Measurements from ENCODE around the gene UBE2O.

UBE2O gene

GRCh38 chr17:76437467-76438402, 15.2 kb downstream of the UBE2O start:
- no peak for DNase-seq

GRCh38 chr17:76435751-76436150, 17.2 kb downstream of the UBE2O start:
- no peak for DNase-seq

DNA sequence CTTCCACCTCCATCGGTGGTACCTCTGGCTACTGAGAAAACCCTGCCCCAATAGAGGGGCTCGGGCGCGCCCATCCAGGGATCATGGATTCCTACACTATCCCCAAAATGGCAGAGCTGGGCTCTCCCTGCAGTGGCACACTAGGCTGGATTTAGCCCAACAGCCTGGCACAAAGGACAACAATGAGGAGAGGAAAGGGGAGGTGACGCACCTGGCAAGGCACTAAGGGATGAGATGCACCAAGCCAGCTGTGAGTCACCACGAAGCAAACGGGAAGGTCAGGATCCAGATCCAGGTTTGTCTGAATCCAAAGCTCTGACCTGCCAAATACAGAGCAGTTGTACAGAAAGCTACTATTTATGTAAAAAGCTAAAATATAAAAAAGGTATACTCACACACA, 18.1 kb downstream of the UBE2O start:
- no peak for DNase-seq

DNA sequence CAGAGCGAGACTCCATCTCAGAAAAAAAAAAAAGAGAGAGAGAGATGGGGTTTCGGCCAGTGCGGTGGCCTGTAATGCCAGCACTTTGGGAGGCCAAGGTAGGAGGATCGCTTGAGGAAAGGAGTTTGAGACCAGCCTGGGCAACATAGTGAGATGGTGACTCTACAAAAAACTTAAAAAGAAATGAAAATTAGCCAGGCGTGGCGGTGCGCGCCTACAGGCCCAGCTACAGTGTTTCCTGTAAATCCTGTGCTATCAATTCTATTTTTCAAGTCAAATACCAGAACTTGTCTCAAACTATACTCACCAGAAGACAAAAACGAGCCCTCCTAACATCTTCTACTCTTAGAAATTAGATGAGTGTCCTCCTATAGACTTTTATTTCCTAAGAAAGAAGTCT, 19.3 kb downstream of the UBE2O start:
- no peak for DNase-seq

DNA sequence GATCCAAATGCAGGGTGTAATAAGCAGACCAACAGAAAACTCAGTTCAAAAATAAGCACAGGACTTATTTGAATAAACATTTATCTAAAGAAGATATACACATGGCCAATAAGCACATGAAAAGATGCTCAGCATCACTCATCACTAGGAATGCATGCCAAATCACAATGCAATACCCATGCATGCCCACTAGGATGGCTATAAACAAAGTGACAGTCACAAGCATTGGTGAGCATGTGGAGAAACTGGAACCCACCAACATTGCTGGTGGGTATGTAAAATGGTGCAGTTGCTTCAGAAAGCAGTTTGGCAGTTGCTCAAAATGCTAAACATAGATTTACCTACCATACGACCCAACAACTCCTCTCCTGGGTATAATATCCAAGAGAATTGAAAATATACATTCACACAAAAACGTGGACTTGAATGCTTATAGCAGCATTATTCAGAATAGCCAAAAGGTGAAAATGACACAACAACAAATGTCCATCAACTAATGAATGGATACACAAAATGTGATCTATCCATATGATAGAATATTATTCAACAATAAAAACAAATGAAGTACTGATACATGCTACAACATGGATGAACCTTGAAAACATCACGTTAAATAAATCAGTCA, 20.1 kb downstream of the UBE2O start:
- DNase-seq: no peak

DNA sequence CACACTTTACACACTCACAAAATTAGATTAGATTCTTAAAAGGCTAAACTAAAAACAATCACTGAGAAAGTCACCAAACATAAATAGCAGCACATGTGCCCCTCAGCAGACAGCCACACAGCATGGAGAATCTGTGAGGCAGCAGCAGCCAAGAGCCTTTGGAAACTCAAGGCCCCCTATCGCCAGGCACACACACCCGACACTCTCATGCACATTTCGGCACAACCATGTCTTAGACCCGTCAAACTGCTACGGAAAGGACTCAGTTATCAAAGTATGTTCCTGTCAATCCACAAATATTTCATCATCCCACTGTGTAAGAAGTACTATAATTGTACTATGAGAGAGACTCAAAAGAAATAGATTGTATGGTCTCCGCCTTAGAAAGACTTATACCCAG, 20.9 kb downstream of the UBE2O start:
- DNase-seq: no peak

- DNase-seq: no peak
Measured at GRCh38 chr17:76431509-76431908, 21.4 kb downstream of the UBE2O start.

DNA sequence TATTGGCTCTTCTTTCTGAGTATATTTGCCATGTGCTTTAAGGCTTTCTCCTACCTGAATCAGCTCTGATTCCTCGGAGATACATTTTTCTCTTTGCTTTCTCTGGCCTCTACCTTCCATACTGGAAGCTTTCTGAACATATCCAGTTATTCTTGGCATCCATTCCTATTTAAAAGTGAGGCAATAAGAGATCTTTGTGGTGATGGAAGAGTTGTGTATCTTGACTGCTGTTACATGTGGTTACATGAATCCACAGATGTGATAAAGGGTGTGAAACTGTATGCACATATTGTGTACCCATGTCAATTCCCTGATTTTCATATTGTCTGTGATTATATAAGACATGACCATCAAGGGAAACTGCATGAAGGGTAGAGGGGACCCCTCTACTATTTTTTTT, 24.4 kb downstream of the UBE2O start:
- no peak for DNase-seq

- DNase-seq: no peak
Measured at GRCh38 chr17:76427501-76428231, 25.3 kb downstream of the UBE2O start.

DNA sequence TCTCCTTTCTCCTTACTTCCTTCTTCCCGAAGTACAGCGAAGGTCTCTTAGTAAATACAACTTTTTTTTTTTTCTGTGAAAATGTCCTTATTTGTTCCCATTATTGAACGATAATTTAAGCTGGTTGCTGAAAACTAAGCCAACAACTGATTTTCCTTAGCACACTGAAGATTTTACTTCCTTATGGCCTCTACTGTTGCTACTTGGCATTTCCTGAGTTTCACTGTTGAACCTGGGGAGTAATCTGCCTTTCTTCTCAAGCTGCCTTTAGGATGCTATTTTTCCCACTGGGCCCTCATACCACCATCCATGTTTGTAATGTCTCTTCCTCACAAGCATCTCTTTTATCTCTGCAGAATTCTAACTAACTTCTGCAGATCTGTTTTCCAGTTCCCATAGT, 26.1 kb downstream of the UBE2O start:
- no peak for DNase-seq

- no peak for DNase-seq
Measured at GRCh38 chr17:76422860-76423259, 30.1 kb downstream of the UBE2O start.

DNA sequence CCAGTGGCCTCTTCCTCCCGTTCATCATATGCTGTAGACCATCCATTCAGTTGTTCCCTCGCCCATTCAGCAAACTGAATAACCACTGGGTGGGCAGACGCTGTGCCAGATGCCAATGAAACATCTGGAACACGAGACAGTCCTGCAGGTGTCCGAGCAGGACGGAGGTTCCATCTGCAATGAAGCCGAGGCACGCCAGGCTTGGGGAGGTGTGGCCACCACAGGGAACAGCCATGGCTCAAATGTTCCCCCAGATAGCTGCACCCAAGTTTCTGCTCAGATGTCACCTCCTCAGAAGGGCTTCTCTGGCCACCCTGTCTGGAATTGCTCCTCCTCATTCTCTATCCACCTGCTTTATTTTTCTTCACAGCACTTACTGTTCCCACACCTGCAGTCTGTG, 30.5 kb downstream of the UBE2O start:
- no peak for DNase-seq

DNA sequence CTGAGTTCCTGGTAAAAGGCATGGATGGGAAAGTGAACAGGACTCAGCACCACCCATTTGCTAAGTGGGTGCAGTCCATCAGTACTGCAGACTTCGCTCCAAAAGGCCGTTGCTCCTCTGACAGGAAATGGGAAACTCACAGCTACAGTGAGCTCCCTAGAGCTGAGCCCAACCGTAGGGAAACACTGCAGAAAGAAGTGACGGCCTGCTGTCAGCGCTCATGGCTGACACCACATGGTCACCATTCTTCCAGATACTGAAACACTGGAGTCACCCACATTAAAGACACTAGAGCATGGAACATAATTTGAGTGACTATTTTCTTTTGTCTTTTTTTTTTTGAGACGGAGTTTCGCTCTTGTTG, 31.9 kb downstream of the UBE2O start:
- no peak for DNase-seq

- DNase-seq: no peak
Measured at GRCh38 chr17:76420356-76421043, 32.5 kb downstream of the UBE2O start.

DNA sequence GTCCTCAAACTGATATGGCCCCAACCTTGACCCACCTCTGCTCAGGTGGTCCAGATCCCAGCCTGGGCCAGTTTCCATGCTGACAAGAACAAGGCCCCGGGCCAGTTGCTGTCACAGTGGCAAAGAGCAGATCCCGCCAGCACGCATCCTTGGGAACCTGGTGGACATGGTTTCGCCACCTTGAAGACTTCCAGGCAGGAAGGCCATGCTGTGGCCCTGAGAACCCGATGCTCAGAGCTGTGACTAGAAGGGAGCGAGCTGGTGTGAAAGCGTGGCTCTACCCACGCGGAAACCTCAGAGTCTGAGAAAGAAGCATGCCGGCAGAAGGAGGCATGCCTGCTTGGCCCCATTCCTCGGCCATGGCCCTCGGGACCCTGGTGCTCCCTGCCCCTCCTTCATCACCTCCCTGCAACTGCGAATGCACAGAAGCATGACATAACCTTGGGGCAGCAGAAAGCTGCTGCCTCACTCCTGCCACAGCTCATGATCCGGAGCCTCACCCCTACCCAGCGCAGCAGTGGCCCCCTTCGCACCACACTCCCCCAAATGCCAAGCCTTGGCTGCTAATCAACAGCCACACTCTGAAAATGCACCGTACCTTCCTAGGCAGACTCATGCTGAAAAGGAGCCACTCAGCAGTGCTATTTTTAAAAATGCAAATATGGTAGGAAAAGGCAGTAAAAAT, 33.2 kb downstream of the UBE2O start:
- no peak for DNase-seq

DNA sequence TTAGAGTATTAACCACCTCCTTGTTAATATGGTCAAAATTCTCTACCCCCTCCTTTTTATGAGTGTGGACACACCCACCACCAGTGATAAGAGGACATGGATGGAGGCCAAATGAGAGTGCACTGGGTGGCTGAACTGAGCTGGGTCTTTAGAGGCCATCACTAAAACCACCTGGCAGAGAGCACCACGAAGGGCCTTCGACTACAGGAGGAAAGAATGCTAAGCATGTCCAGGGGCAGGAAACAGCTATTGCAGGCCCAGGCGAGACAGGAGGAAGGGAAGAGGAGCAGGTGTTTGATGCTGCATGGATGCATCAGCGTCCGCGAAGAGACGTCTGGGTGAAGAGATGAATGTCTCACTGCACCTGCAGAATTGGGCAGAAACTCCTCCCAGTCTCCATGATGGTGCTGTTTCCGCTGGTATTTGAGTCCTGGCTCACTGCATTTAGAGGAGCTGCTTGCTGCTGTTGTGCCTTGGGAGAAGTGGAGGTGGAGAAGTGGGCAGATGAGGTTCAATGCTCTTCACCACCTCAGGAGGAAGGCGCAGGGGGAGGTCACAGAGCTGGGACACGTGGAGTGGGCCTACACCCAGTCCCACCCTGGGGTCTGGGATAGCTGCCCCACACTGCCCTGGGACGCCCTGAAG, 35.3 kb downstream of the UBE2O start:
- DNase-seq: no peak

DNA sequence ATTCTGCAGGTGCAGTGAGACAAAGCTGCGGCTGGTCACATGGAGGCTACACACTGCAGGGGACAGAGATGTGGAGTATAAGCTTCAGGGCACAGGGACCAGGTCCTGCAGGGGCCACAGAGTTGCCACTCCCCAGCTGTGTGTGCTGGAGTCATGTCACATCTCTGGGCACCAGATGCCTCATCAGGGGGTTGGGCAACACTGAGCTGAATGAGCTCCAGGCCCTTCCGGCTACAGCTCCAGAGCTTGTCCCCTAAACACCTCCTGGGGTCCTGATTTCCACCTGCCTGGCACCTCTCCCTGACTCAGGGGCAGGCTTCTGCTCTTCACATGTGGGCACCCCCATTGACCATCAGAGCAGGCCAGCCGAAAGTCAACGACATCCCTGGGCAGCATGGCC, 36.1 kb downstream of the UBE2O start:
- DNase-seq: no peak

- no peak for DNase-seq
Measured at GRCh38 chr17:76416457-76416856, 36.5 kb downstream of the UBE2O start.

DNA sequence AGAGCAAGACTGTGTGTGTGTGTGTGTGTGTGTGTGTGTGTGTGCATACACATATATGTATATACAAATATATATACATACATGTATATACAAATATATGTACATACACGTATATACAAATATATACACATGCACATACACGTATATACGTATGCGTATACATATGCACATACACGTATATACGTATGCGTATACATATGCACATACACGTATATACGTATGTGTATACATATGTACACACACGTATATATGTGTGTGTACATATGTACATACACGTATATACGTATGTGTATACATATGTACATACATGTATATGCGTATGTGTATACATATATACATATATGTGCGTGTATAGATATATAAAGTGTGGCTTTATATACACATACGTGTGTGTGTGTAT, 37.2 kb downstream of the UBE2O start:
- DNase-seq: no peak

DNA sequence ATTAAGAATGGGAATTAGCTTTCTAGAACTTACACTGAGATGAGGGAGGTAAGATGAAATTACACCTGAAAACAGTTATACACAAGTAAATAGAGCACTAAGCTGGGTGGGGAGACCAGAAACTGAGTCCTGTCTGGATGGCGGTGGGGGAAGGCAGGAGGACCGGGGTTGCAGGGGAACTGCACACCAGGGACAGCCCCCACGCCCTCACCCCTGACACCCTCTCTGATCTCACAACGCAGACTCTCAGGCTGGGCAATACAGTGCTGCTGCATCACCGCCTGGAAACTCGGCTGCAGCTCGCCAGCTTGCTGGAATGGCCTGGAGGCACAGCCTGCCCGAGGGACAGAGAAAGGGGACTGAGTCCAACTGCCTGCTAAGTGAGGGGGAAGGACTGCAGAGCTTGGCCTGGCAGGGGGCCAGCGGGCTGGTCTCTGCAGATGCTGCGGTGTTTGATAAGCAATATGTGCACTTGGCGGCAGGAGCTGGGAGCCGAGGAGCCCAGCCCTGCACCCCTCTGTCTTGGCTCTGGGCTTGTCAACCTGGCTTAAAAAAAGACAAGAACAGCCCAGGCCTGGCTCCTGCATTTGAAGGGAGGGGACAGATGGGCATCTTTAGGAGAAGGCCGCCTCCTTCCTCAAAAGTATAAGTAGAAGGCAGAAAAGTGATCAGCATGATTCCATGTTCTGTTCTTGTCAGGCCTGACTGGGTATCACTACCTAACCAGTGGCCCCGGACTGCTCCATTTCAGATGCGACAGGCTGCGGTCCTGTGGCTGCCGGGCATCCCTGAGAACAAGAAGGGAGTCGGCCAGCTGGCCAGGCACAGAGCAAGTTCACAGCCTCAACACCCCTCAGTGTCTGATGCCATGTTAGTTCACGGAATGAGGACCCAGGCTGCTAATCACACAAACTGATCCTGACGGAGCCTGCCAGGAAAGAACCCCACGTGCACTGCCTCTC, 38.3 kb downstream of the UBE2O start:
- DNase-seq: no peak

DNA sequence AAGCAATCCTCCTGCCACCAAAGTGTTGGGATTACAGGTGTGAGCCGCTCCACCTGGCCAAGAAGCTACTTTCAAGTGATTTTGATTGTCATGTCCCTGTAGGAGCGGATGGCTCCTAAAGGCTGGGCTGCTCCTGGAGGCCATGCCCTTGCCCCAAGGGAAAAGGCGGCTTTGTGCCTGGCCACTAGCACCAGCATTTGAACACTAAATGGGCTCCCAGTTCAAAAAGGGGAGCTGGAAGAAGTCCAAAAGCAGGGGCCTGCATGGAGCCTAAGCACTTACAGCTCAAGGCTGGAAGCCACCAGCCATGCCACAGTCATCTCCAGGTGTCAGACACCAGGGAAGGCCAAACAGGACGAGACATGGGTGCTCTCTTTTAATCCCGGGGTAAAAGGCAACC, 41.7 kb downstream of the UBE2O start:
- no peak for DNase-seq
